ENCODE data around the gene SLCO3A1.
"Not testable (repeated sequence)": the region's sequence is repeated elsewhere in the genome, so short reads cannot be mapped to it uniquely, and the experiment has no call there.

The SLCO3A1 gene

GRCh38 chr15:91942720-91943394, 89.3 kb downstream of the SLCO3A1 start:
- DNase-seq: peak in 1 of 2 experiments; percentile 22

GRCh38 chr15:91944331-91944730, 90.8 kb downstream of the SLCO3A1 start:
- DNase-seq: no peak

DNA sequence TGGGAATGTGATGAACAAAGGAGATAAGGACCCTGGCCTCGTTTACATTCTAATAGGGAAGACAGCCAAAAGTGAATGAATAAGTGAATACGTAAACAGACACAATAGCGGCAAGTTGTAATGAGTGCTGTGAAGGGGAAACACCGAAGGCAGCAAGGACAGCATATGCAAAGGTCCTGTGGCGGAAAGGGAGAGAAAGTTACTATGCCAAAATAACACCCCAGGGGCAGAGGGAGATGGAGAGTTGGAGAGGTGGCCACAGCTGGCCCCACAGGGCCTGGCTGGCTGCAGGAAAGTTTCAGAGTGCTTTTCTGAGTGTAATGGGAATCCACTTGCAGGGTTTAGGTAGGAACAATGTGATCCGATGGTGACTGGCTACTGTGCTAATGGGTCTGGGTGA, 91.9 kb downstream of the SLCO3A1 start:
- no peak for DNase-seq

- DNase-seq: no peak
These were observed 92.6 kb downstream of the SLCO3A1 start for GRCh38 chr15:91946075-91946474.

DNA sequence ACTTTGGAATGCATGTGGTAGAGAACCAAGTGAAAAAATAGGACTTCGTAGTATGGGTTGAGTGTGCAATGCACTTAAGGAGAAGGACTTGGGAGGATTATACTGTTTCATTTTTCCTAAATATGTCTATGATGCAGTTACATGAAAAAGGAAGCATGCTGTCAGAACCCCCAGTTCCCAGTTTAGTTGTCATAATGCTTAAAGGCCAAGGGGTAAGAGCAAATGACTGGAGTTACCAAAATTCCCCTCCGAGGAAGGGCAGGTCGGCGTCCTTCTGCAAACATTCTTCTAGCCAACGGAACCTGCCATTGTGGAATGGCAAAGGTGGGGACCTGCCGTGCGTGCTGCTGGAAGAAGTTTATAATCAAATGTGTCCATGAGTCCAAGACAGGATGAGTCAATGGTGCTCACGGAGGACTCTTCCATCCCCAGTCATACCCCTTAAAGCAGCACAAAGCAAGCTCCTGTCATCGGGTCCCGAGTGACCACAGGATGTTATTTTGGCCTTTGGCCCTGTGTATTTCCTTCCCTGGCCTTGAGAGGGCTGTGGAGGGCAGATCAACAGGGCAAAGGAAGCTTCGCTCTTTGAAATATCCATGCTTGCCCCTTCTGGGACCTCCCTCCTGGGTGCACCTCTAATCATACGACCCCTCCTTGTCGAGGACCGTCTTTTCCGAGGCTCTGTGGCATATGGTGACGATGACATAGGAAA, 93.2 kb downstream of the SLCO3A1 start:
- no peak for DNase-seq

GRCh38 chr15:91947293-91947679, 93.8 kb downstream of the SLCO3A1 start:
- no peak for DNase-seq

DNA sequence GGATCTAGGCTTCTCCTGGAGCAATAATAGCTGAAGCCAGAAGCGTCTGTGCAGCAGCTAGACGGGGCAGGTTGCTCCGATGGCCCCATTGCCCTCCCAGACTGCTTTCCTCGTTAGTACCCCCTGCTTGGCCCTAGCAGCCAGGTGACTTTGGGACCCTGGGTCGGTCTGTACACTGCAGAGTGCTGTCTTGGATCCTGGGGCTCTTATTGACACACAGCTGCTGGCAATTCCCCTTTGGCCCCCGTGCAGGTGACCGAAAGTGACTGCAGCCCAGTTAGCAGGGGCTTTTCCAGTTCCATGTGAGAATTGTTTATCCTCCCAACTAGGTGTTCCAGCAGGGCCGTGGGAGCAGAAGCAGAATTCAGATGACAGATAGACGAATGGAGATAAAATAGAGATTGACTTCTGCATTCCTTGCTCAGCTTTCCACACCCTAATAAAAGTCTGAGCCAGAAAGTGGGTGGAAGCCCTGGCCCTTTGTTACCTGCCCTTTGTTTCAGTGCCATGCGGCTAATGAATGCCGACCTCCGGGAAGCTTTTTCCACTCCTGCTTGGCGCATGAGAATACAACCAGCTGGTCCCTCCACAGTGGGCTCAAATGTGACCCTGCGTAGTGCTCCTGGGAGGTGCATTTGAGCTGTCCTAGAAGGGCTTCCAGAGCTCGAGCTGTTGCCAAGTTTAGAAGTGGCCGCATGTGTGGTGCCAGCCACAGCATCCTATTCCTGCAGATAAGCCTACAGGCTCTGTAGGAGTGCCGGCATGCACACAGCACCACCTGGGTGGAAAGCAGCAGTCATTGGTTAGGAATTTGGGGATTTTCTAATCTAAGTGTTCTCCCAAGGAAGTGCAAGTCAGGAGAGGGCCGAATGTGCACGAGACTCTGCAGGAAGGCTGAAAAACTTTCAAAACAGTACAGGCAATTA, 94.4 kb downstream of the SLCO3A1 start:
- DNase-seq: no peak

- DNase-seq: no peak
These were observed 95.9 kb downstream of the SLCO3A1 start for GRCh38 chr15:91949361-91949760.

- DNase-seq: no peak
These were observed 96.5 kb downstream of the SLCO3A1 start for GRCh38 chr15:91950054-91950453.

GRCh38 chr15:91950631-91951329, 97.3 kb downstream of the SLCO3A1 start:
- DNase-seq: no peak

DNA sequence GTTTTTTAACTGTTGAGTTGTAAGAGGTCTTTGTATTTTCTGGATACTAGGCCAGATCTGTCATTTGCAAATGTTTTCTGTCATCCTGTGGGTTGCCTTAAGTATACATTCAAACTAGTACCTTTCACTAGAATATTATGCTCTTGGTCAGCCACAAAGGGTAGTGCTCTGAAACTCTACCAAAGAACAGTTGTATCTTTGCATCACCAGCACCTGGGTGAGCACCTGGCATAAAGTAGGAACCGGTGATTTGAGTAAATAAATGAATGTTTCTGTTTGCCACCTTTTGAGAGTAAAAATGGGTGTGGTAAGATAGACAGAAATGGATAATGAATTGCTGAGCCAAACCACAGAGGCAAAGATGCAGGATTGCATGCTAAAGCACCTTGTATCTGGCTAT, 98.7 kb downstream of the SLCO3A1 start:
- DNase-seq: no peak

GRCh38 chr15:91953432-91953831, 99.9 kb downstream of the SLCO3A1 start:
- no peak for DNase-seq

- no peak for DNase-seq
These were observed 100.8 kb downstream of the SLCO3A1 start for GRCh38 chr15:91954292-91954691.

DNA sequence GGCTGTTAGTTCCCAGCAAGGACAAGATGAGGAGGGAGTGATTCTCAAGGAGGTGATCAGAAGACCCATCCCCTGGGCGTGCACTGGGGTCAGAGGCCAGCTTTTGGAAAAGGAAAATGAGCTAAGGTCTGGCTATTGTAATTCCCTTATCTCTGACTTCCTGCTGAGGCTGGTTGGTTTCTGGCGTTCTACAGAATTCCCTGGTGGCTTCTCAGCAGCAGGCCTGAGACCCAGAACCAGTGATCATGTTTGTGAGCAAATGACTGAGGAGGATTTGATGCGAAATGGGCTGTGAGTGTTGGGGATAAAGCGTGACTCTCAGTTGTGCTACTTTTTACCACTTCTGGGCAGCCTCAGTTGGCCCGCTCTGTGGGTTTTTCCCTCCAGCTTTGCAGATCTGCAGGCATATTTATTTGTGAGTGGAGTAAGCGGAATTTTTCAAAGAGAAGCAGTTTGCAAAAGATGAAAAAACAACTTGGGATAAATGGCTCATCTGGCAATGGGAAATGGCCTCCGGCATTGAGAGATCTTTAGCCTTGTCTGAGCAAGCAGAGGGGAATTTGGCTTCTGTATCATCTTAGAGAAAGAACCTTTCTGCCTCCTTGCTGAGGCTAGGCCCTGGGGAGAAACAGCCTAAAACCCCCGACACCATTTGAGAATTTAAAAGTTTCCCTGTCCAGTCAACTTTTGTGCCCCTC, 102.7 kb downstream of the SLCO3A1 start:
- no peak for DNase-seq

DNA sequence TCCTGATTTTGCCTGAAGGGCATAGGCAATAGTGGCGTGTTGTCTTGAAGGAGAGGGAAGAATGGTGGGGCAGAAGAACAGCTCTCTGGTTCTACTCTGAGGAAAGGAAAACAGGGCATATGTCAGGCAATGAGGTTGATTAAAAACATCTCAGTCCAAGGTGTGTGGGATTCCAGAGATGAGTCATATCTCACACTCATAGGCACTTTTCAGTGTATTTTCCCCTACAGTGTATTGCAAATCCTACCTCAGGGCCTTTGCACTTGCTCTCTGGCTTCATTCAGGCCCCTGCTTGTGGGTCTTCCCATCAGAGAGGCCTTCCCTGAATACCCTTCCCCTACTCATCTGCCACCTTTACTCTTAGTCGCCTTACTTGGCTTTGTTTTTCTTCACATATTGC, 107.8 kb downstream of the SLCO3A1 start:
- no peak for DNase-seq

DNA sequence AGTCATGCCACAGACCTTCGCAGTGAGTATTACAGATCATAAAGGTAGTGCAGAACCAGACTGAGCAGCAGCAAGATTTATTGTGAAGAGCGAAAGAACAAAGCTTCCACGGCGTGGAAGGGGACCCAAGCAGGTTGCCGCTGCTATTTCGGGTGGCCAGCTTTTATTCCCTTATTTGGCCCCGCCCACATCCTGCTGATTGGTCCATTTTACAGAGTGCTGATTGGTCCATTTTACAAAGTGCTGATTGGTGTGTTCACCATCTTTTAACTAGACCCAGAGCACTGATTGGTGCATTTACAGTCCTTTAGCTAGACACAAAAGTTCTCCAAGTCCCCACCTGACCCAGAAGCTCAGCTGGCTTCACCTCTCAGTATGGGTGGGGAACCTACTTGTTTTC, 110.2 kb downstream of the SLCO3A1 start:
- not testable (repeated sequence) for DNase-seq

DNA sequence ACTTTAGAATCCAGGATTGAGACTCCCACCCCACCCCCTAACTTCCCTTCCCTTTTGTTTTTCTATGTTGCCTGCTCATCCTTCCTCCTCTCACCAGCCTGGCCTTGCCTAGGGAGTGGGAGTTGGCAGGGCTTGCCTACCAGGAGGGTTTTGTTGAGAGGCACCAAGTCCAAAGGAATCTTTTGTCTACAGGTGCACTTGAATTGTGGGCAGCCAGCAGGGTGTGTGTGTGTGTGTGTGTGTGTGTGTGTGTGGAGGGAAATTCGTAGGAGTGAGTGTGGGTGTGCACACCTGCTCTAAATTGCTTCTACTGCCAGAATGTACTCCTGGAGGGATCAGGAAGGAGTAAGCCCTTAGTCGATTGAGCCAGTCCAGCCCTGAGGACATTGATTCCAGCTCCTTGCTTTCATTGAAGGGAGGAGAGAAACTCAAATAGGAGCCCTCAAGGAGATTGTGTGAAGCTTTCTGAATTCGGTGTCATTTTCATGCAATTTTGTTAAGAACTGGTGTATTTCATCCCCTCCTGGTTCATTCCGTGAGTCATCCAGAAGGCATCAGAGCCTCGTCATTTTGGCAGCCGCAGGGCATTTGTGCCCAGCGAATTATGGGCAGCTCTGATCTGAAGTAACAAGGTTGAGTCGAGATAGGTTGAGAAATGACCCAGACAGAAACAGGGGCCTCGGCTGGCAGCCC, 112.1 kb downstream of the SLCO3A1 start:
- DNase-seq: no peak

DNA sequence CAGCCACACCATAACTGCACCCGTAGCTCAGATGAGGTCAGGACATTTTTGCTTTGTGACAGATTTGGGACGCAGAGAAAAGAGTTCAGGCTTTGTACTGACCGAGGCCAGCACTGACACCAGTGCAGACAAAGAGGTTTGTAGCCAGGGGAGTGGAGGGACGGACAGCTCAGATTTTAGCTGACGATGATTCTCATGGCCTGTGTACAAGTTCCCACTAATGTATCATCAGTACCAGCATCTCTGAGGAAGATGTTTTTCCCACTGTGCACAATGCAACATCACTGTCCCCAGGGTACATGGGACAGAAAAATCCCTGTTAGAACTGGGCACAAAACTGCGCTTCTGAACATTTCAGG, 112.7 kb downstream of the SLCO3A1 start:
- DNase-seq: no peak

- no peak for DNase-seq
These were observed 114.6 kb downstream of the SLCO3A1 start for GRCh38 chr15:91967935-91968606.

- DNase-seq: no peak
These were observed 115.1 kb downstream of the SLCO3A1 start for GRCh38 chr15:91968610-91969009.

DNA sequence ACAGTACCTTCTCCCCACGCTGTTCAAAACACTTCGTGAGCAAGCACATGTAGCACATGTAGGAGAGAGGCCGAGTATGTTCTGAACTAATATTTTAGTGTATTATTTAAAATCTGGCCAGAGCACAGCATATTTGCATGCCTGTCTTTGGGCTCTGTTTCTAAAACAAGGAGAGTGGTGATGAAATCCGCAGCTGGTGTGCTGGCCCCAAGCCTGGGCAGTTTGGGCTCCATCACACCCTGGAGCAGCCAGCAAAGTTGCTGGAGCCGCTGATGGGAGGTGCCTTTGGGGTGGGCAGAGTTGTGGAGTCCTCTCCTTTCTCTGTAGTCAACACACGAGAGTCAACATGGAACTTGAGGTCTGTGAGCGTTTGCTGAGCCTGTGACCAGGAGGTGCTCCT, 116.6 kb downstream of the SLCO3A1 start:
- DNase-seq: no peak

All from stimulated activated CD4-positive, alpha-beta T cell treated with anti-CD3 and anti-CD28 coated beads, Interleukin-4, amount 100 ng/mL, for 4 hours (primary cell).